Breast epithelium (tissue), 4 donors: ENCODE measurements around the gene ZNF423. TPM values are rescaled to one million over a fixed set of nuclear protein-coding genes. Genes with fewer than 3 reads are reported as not detected.

ENCODE experiments used
- DNase-seq, 2 donors: peaks; one replicate each; pipeline ENCODE4 v3.0.0-alpha.2; 2019; ENCODE audit warnings: low spot score in 2 of 2
- H3K27ac ChIP-seq, 2 donors: fragments of 200-600 bp; sonication (generic) in 1 of 2; one replicate each; pipeline ENCODE4 v1.5.1; 2016 to 2019; ENCODE audit warnings: mild to moderate bottlenecking in 1 of 2
- H3K27me3 ChIP-seq, 2 donors: fragments of 200-600 bp; sonication (generic) in 1 of 2; one replicate each; pipeline versions ENCODE4 v1.5.1 to v1.6.0; 2017 to 2019; ENCODE audit warnings: control low read depth in 1 of 2, mild to moderate bottlenecking in 1 of 2
- H3K36me3 ChIP-seq: fragments of 200-600 bp; one replicate; pipeline ENCODE4 v1.5.1; 2019
- H3K4me1 ChIP-seq, 2 donors: fragments of 200-600 bp; sonication (generic); one replicate each; pipeline ENCODE4 v1.5.1; 2016 to 2019; ENCODE audit warnings: control low read depth in 1 of 2
- H3K4me3 ChIP-seq, 3 donors: fragments of 200-600 bp; sonication (generic); 1 replicate in 2 of 3; 2 replicates in 1 of 3; pipeline ENCODE4 v1.5.1; 2016 to 2019; ENCODE audit warnings: mild to moderate bottlenecking in 3 of 3, moderate library complexity in 2 of 3
- H3K9me3 ChIP-seq, 2 donors: fragments of 200-600 bp; sonication (generic) in 1 of 2; one replicate each; pipeline ENCODE4 v1.5.1; 2016 to 2019; ENCODE audit warnings: control low read depth in 1 of 2
- POLR2A ChIP-seq: fragments of 450-650 bp; IDR thresholded peaks from one replicate; pipeline ENCODE4 v1.6.1; 2016; ENCODE audit warnings: antibody characterized with exemption, mild to moderate bottlenecking, moderate library complexity
- POLR2AphosphoS5 ChIP-seq, 3 donors: sonication (generic); formaldehyde crosslinking; IDR thresholded peaks; one replicate each; pipeline ENCODE4 v1.6.1; 2017; ENCODE audit warnings: antibody characterized with exemption in 3 of 3
- intact Hi-C: fragments of 100-400 bp; cut with DNase I; formaldehyde crosslinking; loops from one replicate; pipeline ENCODE4 v1.15.1; 2023; ENCODE audit warnings: low total_unique reads
- total RNA-seq, 3 donors: library from RNA; depleted of rRNA; stranded (reverse); fragments of >200 nt; gene quantifications; one replicate each; pipeline ENCODE4 v1.1.0, GENCODE V29; 2016
- TF ChIP-seq, protein P1 (sequence below), 3 donors: fragments of 450-650 bp; IDR thresholded peaks; one replicate each; pipeline ENCODE4 v1.5.1; 2016 to 2017; ENCODE audit warnings: antibody characterized with exemption in 3 of 3, mild to moderate bottlenecking in 3 of 3, moderate library complexity in 3 of 3

Gene ZNF423
- total RNA-seq, 3 donors from 2014 or later, result 4.7 to 8.0 (median 5.9) TPM

DNA sequence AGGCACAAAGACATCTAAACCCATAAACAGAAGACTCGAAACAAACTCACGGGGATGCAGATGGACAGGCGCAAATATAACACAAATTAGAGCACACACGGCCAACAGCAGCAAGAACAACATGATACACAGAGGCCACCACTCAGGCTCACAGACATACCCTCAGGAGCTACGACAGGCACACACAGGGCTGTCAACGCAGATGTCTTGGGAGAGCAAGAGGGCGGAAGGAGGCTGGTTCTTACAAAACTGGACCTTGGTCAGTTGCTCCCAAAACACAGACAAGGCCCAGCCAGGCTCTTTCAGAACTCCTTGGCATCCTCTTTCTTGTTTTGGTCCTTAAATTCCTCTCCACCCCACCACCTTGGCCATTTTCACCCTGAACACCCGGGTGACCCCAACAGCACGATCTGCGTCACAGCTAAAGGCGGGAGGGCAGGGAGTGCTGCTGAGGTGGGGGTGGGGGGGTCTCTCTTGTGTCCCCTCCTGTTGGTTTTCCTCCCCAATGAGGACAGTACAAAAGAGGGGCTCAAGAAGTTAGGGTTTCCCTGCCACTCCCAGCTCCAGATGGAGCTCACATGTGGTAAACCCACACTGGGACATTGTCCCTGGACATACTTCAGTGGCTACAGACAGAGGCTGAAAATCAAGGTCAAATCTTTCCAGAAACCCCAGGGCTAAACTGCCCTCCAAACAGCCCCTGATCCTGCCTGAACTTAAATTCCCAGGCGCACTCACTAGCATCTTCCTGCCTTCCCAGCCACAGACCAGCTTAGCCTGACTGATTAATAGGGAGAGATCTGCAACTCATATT lies 261.0 kb downstream of the ZNF423 start:
- Histone ChIP-seq H3K36me3 (no peaks in the 10 kb centered on the region), H3K9me3 (no peaks in the 10 kb centered on the region), H3K27me3 (no peaks in the 10 kb centered on the region), H3K27ac (no peak overlapping the region), H3K4me1 (peaks cover 0 to 4% of the 10 kb centered on the region in 2 donors), H3K4me3 (no peak overlapping the region)
- intact Hi-C loops, result no loop called here
- no peak for DNase-seq
- TF ChIP-seq POLR2AphosphoS5 (IDR thresholded peaks at IDR 0.05) (no peak), POLR2A (no peak)
- TF ChIP-seq, protein P1, sequence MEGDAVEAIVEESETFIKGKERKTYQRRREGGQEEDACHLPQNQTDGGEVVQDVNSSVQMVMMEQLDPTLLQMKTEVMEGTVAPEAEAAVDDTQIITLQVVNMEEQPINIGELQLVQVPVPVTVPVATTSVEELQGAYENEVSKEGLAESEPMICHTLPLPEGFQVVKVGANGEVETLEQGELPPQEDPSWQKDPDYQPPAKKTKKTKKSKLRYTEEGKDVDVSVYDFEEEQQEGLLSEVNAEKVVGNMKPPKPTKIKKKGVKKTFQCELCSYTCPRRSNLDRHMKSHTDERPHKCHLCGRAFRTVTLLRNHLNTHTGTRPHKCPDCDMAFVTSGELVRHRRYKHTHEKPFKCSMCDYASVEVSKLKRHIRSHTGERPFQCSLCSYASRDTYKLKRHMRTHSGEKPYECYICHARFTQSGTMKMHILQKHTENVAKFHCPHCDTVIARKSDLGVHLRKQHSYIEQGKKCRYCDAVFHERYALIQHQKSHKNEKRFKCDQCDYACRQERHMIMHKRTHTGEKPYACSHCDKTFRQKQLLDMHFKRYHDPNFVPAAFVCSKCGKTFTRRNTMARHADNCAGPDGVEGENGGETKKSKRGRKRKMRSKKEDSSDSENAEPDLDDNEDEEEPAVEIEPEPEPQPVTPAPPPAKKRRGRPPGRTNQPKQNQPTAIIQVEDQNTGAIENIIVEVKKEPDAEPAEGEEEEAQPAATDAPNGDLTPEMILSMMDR (IDR thresholded peaks at IDR 0.05), result no peak

DNA sequence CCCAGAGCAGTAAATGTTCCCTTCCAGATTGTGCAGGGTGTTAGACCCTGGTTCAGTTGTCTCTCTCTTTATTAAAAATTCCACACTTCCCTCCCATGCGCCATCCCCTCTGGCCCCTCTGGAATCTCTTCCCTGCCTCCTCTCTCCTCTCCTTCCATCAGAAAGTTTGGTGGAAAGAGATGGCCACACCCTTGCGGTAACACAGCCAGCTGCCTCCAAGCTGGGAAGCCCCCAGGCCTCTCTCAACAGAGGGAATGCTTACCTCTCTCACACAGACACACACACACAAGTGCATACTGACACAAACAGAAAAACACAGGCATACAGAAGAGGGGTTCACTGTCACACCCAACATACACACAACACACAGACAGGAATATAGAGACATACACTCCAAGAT lies 261.8 kb downstream of the ZNF423 start:
- Histone ChIP-seq H3K4me3 (no peak overlapping the region), H3K4me1 (peaks cover 0 to 4% of the 10 kb centered on the region in 2 donors), H3K27me3 (no peaks in the 10 kb centered on the region), H3K36me3 (no peaks in the 10 kb centered on the region), H3K9me3 (no peaks in the 10 kb centered on the region), H3K27ac (no peak overlapping the region)
- intact Hi-C loops, result no loop called here
- DNase-seq, result no peak
- TF ChIP-seq POLR2AphosphoS5 (IDR thresholded peaks at IDR 0.05), result no peak
- TF ChIP-seq, protein P1 (IDR thresholded peaks at IDR 0.05), result no peak
- no peak for TF ChIP-seq POLR2A

DNA sequence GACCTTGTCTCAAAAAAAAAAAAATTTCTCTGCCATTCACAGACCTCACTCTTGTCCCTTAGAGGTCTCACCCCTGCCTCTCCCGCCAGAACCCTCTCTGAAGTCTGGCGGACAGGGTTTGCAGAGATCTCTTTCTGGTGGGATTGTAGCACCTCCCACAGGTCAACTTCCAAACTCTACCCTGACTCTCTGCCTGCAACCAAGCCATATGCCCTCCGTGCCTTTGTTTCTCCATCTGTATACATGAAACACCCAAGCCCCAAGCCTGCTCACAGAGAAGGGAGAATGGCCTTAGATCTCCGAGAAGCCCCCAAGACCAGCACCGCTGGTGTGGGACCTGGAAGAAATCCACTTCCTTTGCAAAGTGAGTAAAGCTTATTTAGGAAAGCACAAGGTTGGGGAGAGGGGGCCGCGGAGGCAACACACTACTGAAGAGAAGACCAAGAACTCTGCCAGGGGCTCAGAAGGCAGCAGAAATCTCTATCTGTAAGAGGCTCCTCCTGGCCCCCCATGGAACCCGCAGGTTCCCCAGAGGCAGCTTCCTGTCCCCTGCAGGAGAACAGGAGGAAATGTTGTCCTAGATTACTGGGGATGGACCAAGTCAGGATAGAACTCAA lies 262.4 kb downstream of the ZNF423 start:
- Histone ChIP-seq H3K4me1 (peaks cover 0 to 4% of the 10 kb centered on the region in 2 donors), H3K27me3 (no peaks in the 10 kb centered on the region), H3K9me3 (no peaks in the 10 kb centered on the region), H3K36me3 (no peaks in the 10 kb centered on the region), H3K4me3 (no peak overlapping the region), H3K27ac (no peak overlapping the region)
- intact Hi-C loops, result no loop called here
- DNase-seq, result no peak
- TF ChIP-seq POLR2A (no peak), POLR2AphosphoS5 (IDR thresholded peaks at IDR 0.05) (no peak)
- TF ChIP-seq, protein P1 (IDR thresholded peaks at IDR 0.05), result no peak

DNA sequence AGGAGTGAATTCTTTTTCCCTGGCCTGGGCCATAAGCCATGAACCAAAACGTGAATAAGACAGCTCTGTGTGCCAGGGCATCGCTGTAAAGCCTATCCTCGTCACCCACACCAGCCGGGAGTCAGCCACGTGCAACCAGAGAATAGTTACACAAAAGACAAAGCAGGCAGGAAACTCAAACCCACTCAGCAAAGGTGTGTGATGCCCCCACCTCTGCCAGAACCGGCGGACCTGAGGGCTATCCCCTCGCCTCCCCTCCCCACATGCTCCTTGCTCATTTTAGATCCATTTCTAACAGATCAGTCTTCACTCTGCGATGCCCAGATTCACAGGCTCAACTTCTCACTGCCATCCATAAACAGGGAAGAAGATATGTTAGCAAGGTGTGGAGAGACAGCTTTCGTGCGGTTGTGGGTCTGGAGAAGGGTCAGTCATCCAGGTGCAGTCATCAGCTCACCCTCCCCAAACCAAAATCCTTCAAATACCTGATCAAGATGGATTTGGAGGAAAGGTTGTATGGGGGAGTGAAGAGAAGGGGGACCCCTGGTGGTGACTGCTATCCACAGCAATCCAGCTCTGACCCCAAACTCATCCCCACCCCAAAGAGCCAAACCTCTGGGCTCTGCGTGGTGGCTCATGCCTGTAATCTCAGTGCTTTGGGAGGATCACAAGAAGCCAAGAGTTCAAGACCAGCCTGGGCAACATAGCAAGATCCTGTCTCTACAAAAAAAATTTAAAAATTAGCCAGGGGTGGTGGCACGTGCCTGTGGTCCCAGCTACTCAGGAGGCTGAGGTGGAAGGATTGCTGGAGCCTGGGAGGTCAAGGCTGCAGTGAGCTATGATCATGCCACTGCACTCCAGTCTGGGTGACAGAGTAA lies 263.1 kb downstream of the ZNF423 start:
- no peak for DNase-seq
- TF ChIP-seq POLR2AphosphoS5 (IDR thresholded peaks at IDR 0.05), result no peak
- TF ChIP-seq, protein P1 (IDR thresholded peaks at IDR 0.05), result peak; percentile 44 to 67 (median 44)
- intact Hi-C loops, result no loop called here
- H3K4me1 ChIP-seq, result peaks cover 0 to 4% of the 10 kb centered on the region in 2 donors
- no peak overlapping the region for H3K27ac ChIP-seq
- no peaks in the 10 kb centered on the region for H3K36me3 ChIP-seq
- H3K4me3 ChIP-seq, result no peak overlapping the region
- no peaks in the 10 kb centered on the region for H3K27me3 ChIP-seq
- no peaks in the 10 kb centered on the region for H3K9me3 ChIP-seq
